GM19452 (cell line): Measurements from ENCODE around the gene FUT4.
"Not testable (repeated sequence)": the region's sequence is repeated elsewhere in the genome, so short reads cannot be mapped to it uniquely, and the experiment has no call there.

Experiments
- ATAC-seq: cut with Tn5 transposase; IDR thresholded peaks from one replicate; pipeline ENCODE4 v1.9.1; 2021; ENCODE audit not compliant: unreplicated experiment

The FUT4 gene

GRCh38 chr11:94543695-94544645, at the start of gene FUT4:
TSS of gene FUT4 (plus strand) at chr11:94543921. CDS start at chr11:94544134, 213 bp downstream.
- ATAC-seq: peak; percentile 81

DNA sequence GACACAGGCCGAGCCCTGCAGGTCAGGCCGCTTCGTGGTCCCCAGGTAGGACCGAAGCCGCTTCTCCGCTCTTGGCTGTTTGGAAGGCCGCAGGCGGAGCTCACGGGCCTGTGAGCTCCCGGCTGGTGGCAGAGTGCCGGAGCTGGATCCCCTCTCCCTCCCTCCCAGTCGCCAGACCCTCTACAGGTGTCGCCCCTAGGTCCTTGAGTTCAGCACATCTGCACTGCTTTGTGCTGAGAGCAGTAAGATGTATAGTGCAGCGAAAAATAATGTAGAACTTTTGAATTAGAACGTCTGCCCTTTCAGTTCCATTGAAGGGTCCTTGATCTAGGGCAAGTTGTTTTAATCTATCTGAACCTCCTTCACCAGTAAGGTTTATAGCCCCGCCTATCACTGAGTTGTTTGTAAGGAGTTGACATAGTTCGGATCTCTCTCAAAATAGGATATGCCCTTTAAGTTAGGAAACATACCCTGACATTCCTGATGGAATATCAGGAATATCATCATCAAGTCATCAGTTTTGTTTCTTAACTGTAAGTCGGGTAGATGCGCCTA, 49.5 kb upstream of the FUT4 start:
- peak; percentile 65 for ATAC-seq

GRCh38 chr11:94500181-94500580, 43.5 kb upstream of the FUT4 start:
- ATAC-seq: no peak

DNA sequence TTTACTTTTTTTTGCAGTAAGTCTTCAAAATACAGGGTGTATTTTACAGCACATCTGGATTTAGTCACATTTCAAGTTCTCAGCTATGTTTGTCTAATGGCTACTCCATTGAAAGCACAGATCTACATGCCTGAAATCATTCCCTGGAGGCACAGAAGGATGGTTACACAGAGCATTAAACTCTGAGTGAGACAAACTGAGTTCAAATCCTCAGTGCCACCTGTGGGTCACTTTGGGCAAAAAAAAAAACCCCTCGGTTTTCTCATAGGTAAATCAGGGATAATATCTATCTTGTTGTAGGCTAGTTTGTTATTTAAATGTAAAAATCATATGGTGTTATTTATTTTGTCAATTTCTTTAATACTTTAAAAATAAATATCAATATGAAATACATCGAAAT, 42.2 kb upstream of the FUT4 start:
- ATAC-seq: no peak

- peak; percentile 57 for ATAC-seq
Measured at GRCh38 chr11:94504689-94505293, 38.9 kb upstream of the FUT4 start.

DNA sequence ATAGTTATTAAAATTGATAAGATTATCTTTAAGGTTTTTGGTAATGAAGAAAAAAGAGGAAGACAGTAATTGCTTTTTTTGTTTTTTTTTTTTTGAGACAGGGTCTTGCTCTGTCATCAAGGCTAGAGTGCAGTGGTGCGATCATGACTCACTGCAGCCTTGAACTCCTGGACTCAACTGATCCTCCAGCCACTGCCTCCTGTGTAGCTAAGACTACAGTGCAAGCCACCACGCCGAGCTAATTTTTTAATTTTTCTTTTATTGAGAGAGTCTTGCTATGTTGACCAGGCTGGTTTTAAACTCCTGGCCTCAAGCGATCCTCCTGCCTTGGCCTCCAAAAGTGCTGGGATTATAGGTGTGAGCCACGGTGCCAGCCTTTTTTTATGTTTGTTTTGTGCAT, 37.2 kb upstream of the FUT4 start:
- ATAC-seq: not testable (repeated sequence)

GRCh38 chr11:94507485-94507884, 36.2 kb upstream of the FUT4 start:
- ATAC-seq: no peak

- peak; percentile 82 for ATAC-seq
Measured at GRCh38 chr11:94511932-94512781, 31.6 kb upstream of the FUT4 start, which contains the start of gene C11orf97. TSS of gene C11orf97 (plus strand) at chr11:94512461. CDS start at chr11:94512529, 68 bp downstream.

- ATAC-seq: no peak
Measured at GRCh38 chr11:94513091-94513490, 30.6 kb upstream of the FUT4 start.

DNA sequence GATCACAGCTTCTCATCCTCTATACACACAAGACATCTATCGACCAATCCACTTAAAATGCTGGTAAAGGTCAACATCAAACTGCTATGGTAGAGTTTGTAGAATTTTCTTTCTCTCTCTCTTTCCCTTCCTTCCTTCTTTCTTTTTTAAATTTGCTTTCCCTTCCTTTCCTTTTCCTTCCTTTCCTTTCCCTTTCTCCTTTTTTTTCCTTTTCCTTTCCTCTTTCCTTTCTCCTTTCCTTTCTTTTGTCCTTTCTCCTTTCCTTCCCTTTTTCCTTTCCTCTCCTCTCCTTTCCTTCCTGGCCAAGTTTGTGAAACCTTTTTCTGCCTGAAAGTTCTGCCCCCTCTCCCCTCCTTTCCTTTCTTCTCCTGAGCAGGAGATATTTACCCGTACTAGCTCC, 28.3 kb upstream of the FUT4 start:
- ATAC-seq: no peak

DNA sequence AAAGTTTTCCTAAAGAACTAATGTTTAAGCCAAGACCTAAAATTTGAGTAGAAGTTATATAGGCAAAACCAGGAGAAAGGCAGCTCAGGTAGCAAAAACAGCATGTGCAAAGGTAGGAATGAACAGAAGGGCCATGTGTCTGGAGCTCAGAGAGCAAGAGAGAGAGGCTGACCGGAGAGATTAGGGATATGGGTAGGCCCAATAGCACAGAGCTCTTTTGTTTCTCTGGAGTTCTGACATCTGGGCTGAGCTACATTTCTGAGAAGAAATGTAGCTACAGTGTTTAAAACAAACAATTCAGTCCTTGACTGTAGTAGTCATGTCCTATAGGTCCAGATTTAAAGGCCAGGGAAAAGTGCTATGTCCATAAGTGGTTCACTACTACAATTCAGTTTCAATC, 27.0 kb upstream of the FUT4 start:
- no peak for ATAC-seq

- no peak for ATAC-seq
Measured at GRCh38 chr11:94518300-94518699, 25.4 kb upstream of the FUT4 start.

DNA sequence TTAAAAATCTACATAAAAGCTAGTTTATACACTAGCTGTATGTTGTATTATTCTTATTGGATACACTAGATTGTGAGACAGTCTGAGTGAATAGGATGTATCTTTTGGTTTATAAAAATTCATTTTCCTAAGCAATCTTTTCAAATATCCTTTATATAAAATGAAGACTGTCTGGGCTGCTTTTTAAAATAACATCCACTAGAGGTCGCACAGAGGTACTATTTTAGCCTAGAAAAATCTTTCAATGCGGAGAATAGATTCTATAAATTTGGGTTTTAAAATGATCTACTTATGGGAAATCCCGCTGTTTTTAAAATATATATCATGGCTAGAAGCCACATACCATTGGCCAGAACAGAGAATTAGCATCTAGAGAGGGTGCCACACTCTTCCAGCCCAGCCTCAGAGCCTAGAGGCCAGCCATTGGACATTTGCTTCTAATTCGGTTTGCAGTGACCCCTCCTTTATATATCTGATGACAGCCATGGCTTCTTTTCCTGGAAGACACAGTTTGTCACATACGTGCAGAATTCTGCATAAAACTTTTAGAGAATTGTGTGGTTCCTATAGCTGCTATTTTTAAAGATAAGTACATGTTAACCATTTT, 24.1 kb upstream of the FUT4 start:
- ATAC-seq: peak; percentile 54

GRCh38 chr11:94521684-94522083, 22.0 kb upstream of the FUT4 start:
- no peak for ATAC-seq

DNA sequence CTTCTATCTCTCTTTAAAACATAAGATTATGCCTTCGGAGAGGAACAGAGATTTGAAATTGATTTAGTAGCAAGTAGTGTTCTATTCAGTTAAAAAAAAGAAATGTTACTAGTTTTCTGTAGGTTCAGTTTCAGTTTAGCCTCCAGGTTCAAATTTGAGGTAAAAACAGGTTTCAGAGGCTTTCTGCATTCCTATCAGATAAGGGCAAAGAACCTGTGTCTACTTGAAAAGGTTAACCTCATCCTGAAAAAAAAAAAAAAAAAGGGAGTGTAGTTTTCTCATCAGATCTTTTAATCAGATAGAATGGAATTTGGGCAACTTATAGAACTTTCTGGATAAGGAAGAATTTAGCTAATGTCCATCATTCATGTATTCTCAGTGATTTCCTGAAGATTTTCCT, 19.4 kb upstream of the FUT4 start:
- ATAC-seq: no peak

GRCh38 chr11:94525546-94526324, 18.0 kb upstream of the FUT4 start:
- no peak for ATAC-seq

DNA sequence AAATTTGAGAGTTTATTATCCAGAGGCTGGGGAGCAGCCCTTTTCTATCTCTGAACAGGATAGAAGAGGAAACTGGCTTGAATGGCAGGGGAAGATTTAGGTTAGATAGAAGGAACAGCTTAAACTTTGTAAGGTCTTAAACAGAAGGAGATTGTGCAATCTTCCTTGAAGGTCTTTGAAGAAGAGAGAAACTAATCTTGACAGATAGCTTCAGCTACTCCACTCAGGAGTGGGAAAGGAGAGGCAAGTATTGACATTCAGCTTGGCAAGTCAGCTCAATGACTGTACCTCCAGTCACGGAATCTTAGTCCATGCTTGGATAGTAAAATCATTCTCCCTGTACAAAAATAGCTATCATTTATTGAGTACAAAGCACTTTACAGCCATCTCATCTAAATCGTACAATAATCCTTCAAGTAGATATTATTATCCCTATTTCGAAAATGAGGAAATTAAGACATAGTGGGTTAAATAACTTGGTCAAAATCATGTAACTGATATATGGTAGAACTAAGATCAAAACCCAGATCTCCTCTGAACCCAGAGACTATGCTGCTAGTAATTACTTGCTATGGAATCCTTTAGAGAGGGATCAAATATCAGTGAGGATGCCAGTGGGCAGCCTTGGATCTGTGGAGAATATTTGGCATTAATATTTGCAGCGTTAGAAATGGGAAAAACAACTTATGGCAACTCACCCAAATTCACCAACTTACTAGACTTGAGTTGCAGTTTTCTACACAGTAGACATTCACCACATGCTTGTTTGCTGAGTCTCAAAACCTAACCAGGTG, 16.9 kb upstream of the FUT4 start:
- no peak for ATAC-seq

GRCh38 chr11:94528551-94528950, 15.2 kb upstream of the FUT4 start:
- ATAC-seq: no peak

- no peak for ATAC-seq
Measured at GRCh38 chr11:94532211-94532610, 11.5 kb upstream of the FUT4 start.
